ENCODE data around the gene MRPS22.
"Not testable (repeated sequence)": the region's sequence is repeated elsewhere in the genome, so short reads cannot be mapped to it uniquely, and the experiment has no call there.

MRPS22 gene

GRCh38 chr3:139380575-139380974, 36.8 kb downstream of the MRPS22 start:
- Histone ChIP-seq H3F3A (ENCODE audit: control insufficient read depth, insufficient read depth) (no peaks in the 10 kb centered on the region), H3K4me3 (ENCODE audit: low read length) (no peak overlapping the region), H3K4me1 (ENCODE audit: control insufficient read depth, low read length) (peaks cover 12% of the 10 kb centered on the region), H3K4me2 (ENCODE audit: low read length) (no peak overlapping the region), H3K27ac (ENCODE audit: low read depth, low read length) (no peak overlapping the region), H3K79me2 (ENCODE audit: control insufficient read depth, low read length) (peaks cover 50% of the 10 kb centered on the region), H3K27me3 (ENCODE audit: control insufficient read depth, low read length) (no peaks in the 10 kb centered on the region), H3K9me2 (replicated peaks; ENCODE audit: control insufficient read depth, low read length) (no peaks in the 10 kb centered on the region), H3K36me3 (ENCODE audit: control insufficient read depth, low read length) (peaks cover 62% of the 10 kb centered on the region), H4K20me1 (ENCODE audit: control insufficient read depth, insufficient read depth, low read depth, low read length) (peaks cover 5% of the 10 kb centered on the region; the same call in 1 of the 2 replicates), H3K9me3 (ENCODE audit: control insufficient read depth, insufficient read depth, low read length) (no peaks in the 10 kb centered on the region)
- TF ChIP-seq CTCF (IDR thresholded peaks at IDR 0.05; ENCODE audit: low read depth, low read length, poor library complexity, severe bottlenecking) (no peak), EZH2phosphoT487 (IDR thresholded peaks at IDR 0.05; ENCODE audit: borderline replicate concordance, low read length) (no peak)

GRCh38 chr3:139382291-139382690, 38.5 kb downstream of the MRPS22 start:
- Histone ChIP-seq H3K79me2 (ENCODE audit: control insufficient read depth, low read length) (peaks cover 67% of the 10 kb centered on the region), H3K36me3 (ENCODE audit: control insufficient read depth, low read length) (peaks cover 56% of the 10 kb centered on the region), H3K4me1 (ENCODE audit: control insufficient read depth, low read length) (peaks cover 14% of the 10 kb centered on the region)
- not testable (repeated sequence) for H3K4me2 ChIP-seq (ENCODE audit: low read length); H3K4me3 ChIP-seq (ENCODE audit: low read length); H3K9me3 ChIP-seq (ENCODE audit: control insufficient read depth, insufficient read depth, low read length); H3F3A ChIP-seq (ENCODE audit: control insufficient read depth, insufficient read depth); H3K9me2 ChIP-seq (replicated peaks; ENCODE audit: control insufficient read depth, low read length); H3K27me3 ChIP-seq (ENCODE audit: control insufficient read depth, low read length); H3K27ac ChIP-seq (ENCODE audit: low read depth, low read length); H4K20me1 ChIP-seq (ENCODE audit: control insufficient read depth, insufficient read depth, low read depth, low read length)

- Histone ChIP-seq H3K9me3 (ENCODE audit: control insufficient read depth, insufficient read depth, low read length) (no peaks in the 10 kb centered on the region), H3K27ac (ENCODE audit: low read depth, low read length) (no peak overlapping the region), H3K4me1 (ENCODE audit: control insufficient read depth, low read length) (peaks cover 26% of the 10 kb centered on the region), H3K4me2 (ENCODE audit: low read length) (peak overlapping the region; percentile 72), H3K4me3 (ENCODE audit: low read length) (peak overlapping the region; percentile 97; the same call in 1 of the 2 replicates), H3K79me2 (ENCODE audit: control insufficient read depth, low read length) (peaks cover 78% of the 10 kb centered on the region), H4K20me1 (ENCODE audit: control insufficient read depth, insufficient read depth, low read depth, low read length) (peaks cover 8% of the 10 kb centered on the region; the same call in 1 of the 2 replicates), H3K9me2 (replicated peaks; ENCODE audit: control insufficient read depth, low read length) (no peaks in the 10 kb centered on the region), H3F3A (ENCODE audit: control insufficient read depth, insufficient read depth) (no peaks in the 10 kb centered on the region), H3K27me3 (ENCODE audit: control insufficient read depth, low read length) (no peaks in the 10 kb centered on the region), H3K36me3 (ENCODE audit: control insufficient read depth, low read length) (peaks cover 7% of the 10 kb centered on the region)
- no peak for TF ChIP-seq EZH2phosphoT487 (IDR thresholded peaks at IDR 0.05; ENCODE audit: borderline replicate concordance, low read length)
- TF ChIP-seq CTCF (IDR thresholded peaks at IDR 0.05; ENCODE audit: low read depth, low read length, poor library complexity, severe bottlenecking): no peak
Measured at GRCh38 chr3:139388077-139388476, 44.3 kb downstream of the MRPS22 start.

GRCh38 chr3:139388821-139389551, 45.2 kb downstream of the MRPS22 start:
- TF ChIP-seq EZH2phosphoT487 (IDR thresholded peaks at IDR 0.05; ENCODE audit: borderline replicate concordance, low read length) (no peak), CTCF (IDR thresholded peaks at IDR 0.05; ENCODE audit: low read depth, low read length, poor library complexity, severe bottlenecking) (no peak)
- Histone ChIP-seq H3K4me2 (ENCODE audit: low read length) (peak overlapping the region; percentile 72), H3K27me3 (ENCODE audit: control insufficient read depth, low read length) (no peaks in the 10 kb centered on the region), H3K36me3 (ENCODE audit: control insufficient read depth, low read length) (peaks cover 3% of the 10 kb centered on the region; the same call in 1 of the 2 replicates), H3K9me2 (replicated peaks; ENCODE audit: control insufficient read depth, low read length) (no peaks in the 10 kb centered on the region), H3K4me3 (ENCODE audit: low read length) (peak overlapping the region; percentile 97), H3F3A (ENCODE audit: control insufficient read depth, insufficient read depth) (no peaks in the 10 kb centered on the region), H3K79me2 (ENCODE audit: control insufficient read depth, low read length) (peaks cover 71% of the 10 kb centered on the region), H4K20me1 (ENCODE audit: control insufficient read depth, insufficient read depth, low read depth, low read length) (peaks cover 8% of the 10 kb centered on the region; the same call in 1 of the 2 replicates), H3K9me3 (ENCODE audit: control insufficient read depth, insufficient read depth, low read length) (no peaks in the 10 kb centered on the region), H3K4me1 (ENCODE audit: control insufficient read depth, low read length) (peaks cover 26% of the 10 kb centered on the region), H3K27ac (ENCODE audit: low read depth, low read length) (peak overlapping the region; percentile 33)
